Uterus (tissue), 4 donors: ENCODE data around the gene TMEM30B. TPM values are rescaled to one million over a fixed set of nuclear protein-coding genes. Genes with fewer than 3 reads are reported as not detected.
"Not testable (repeated sequence)": the region's sequence is repeated elsewhere in the genome, so short reads cannot be mapped to it uniquely, and the experiment has no call there.

ENCODE experiments used
- DNase-seq, 2 donors: peaks; one replicate each; pipeline ENCODE4 v3.0.0-alpha.2; 2019 to 2020
- H3K27ac ChIP-seq, 2 donors: fragments of 200-600 bp; sonication (generic); 1 replicate in 1 of 2; 2 replicates in 1 of 2; pipeline ENCODE4 v1.5.1; 2016 to 2018
- H3K27me3 ChIP-seq, 2 donors: fragments of 200-600 bp; sonication (generic); one replicate each; pipeline ENCODE4 v1.5.1; 2018 to 2019; ENCODE audit warnings: control low read depth in 1 of 2
- H3K36me3 ChIP-seq, 2 donors: fragments of 200-600 bp; sonication (generic); one replicate each; pipeline ENCODE4 v1.5.1; 2019; ENCODE audit warnings: control low read depth in 1 of 2
- H3K4me1 ChIP-seq, 2 donors: fragments of 200-600 bp; sonication (generic); one replicate each; pipeline ENCODE4 v1.5.1; 2018 to 2019; ENCODE audit warnings: control low read depth in 1 of 2
- H3K4me3 ChIP-seq, 2 donors: fragments of 200-600 bp; sonication (generic); 1 replicate in 1 of 2; 2 replicates in 1 of 2; pipeline ENCODE4 v1.5.1; 2018 to 2019; ENCODE audit warnings: mild to moderate bottlenecking in 1 of 2
- H3K9me3 ChIP-seq, 2 donors: fragments of 200-600 bp; sonication (generic); one replicate each; pipeline ENCODE4 v1.5.1; 2019; ENCODE audit warnings: control low read depth in 1 of 2
- CTCF ChIP-seq, 4 experiments: fragments of 200-600 bp in 2 of 4; fragments of 450-650 bp in 2 of 4; sonication (generic) in 2 of 4; IDR thresholded peaks; one replicate each; pipeline ENCODE4 v1.5.1; 2016 to 2019; ENCODE audit warnings: antibody characterized with exemption in 4 of 4, mild to moderate bottlenecking in 2 of 4, moderate library complexity in 1 of 4
- POLR2A ChIP-seq, 2 donors: fragments of 450-650 bp; IDR thresholded peaks; one replicate each; pipeline ENCODE4 v1.6.1; 2016; ENCODE audit warnings: antibody characterized with exemption in 2 of 2, mild to moderate bottlenecking in 1 of 2, moderate library complexity in 1 of 2
- intact Hi-C: fragments of 100-400 bp; cut with DNase I; formaldehyde crosslinking; loops from one replicate; pipeline ENCODE4 v1.15.1; 2023; ENCODE audit warnings: low total_unique reads
- total RNA-seq, 4 donors: library from RNA; depleted of rRNA in 3 of 4; stranded (reverse); fragments of >200 nt in 3 of 4; gene quantifications; one replicate each; pipeline versions ENCODE4 v1.1.0 to v1.2.4, GENCODE V29; 2014 to 2023
- donor health status: DM: yes; HTN: yes; CAD: no.

Gene TMEM30B
- total RNA-seq, 4 donors from 2014 or later: 1.8 to 6.4 (median 3.3) TPM

- Histone ChIP-seq H3K9me3 (no peaks in the 10 kb centered on the region), H3K27me3 (no peaks in the 10 kb centered on the region), H3K27ac (peak within 1 kb of the TSS; percentile 79 to 80), H3K4me1 (peaks cover 0 to 5% of the 10 kb centered on the region in 2 donors), H3K4me3 (peak within 1 kb of the TSS; percentile 33 to 47), H3K36me3 (no peaks in the 10 kb centered on the region)
- intact Hi-C loops: no loop called here
- TF ChIP-seq POLR2A (IDR thresholded peaks at IDR 0.05): peak in 1 of 2 donors; percentile 47
- TF ChIP-seq CTCF (IDR thresholded peaks at IDR 0.05): no peak
- peak; percentile 45 to 63 for DNase-seq
These were observed 40.4 kb upstream of the TMEM30B start, which contains the start of gene PRKCH for GRCh38 chr14:61321385-61322010. PRKCH (plus strand) TSS chr14:61321579; CDS start chr14:61322102, 523 bp downstream.

GRCh38 chr14:61320806-61321384, 39.8 kb upstream of the TMEM30B start:
- peak in 1 of 2 donors; percentile 38 for DNase-seq
- Histone ChIP-seq H3K9me3 (no peaks in the 10 kb centered on the region), H3K27ac (peak overlapping the region; percentile 79 to 80), H3K4me3 (peak overlapping the region; percentile 33 to 47), H3K4me1 (peaks cover 0 to 5% of the 10 kb centered on the region in 2 donors), H3K36me3 (no peaks in the 10 kb centered on the region), H3K27me3 (no peaks in the 10 kb centered on the region)
- no peak for TF ChIP-seq CTCF (IDR thresholded peaks at IDR 0.05)
- TF ChIP-seq POLR2A (IDR thresholded peaks at IDR 0.05): no peak
- intact Hi-C loops: no loop called here

- intact Hi-C loops, H3K36me3 ChIP-seq, H3K9me3 ChIP-seq, H3K4me3 ChIP-seq, H3K4me1 ChIP-seq, H3K27me3 ChIP-seq, DNase-seq: not testable (repeated sequence)
- peak overlapping the region in 1 of 2 donors; percentile 80 for H3K27ac ChIP-seq
These were observed 39.0 kb upstream of the TMEM30B start for GRCh38 chr14:61320170-61320569.

- H3K27me3 ChIP-seq: no peaks in the 10 kb centered on the region
- intact Hi-C loops: no loop called here
- DNase-seq: no peak
- no peak overlapping the region for H3K27ac ChIP-seq
- H3K4me1 ChIP-seq: peaks cover 0 to 5% of the 10 kb centered on the region in 2 donors
- TF ChIP-seq CTCF (IDR thresholded peaks at IDR 0.05) (no peak), POLR2A (IDR thresholded peaks at IDR 0.05) (no peak)
- no peak overlapping the region for H3K4me3 ChIP-seq
- H3K9me3 ChIP-seq: no peaks in the 10 kb centered on the region
- no peaks in the 10 kb centered on the region for H3K36me3 ChIP-seq
These were observed 38.6 kb upstream of the TMEM30B start for GRCh38 chr14:61319706-61320105.

- TF ChIP-seq CTCF (IDR thresholded peaks at IDR 0.05): no peak
- no peak for TF ChIP-seq POLR2A (IDR thresholded peaks at IDR 0.05)
- Histone ChIP-seq H3K9me3 (no peaks in the 10 kb centered on the region), H3K36me3 (no peaks in the 10 kb centered on the region), H3K4me1 (peaks cover 0 to 5% of the 10 kb centered on the region in 2 donors), H3K27me3 (no peaks in the 10 kb centered on the region), H3K27ac (no peak overlapping the region), H3K4me3 (no peak overlapping the region)
- DNase-seq: no peak
- intact Hi-C loops: no loop called here
These were observed 37.9 kb upstream of the TMEM30B start for GRCh38 chr14:61319086-61319485.
